ENCODE results near the gene KCNH5.

DNA sequence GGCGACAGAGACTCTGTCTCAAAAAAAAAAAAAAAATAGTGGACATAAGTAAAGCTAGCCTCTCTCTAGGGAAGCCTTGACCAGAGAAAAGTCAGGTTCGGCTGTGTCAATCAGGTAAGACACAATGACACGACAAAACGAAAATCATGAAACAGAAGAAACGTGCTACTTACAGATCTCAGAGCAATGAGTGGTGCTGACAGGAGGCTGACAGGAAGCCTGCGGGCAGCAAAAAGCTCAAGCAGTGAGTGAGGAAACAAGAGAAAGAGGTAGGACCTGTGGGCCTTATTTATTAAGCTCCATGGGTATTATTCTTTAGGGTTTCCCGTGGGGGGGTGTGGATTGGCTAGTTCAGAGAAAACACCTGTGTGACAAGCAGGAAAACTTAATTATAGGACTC lies 363.1 kb downstream of the KCNH5 start:
- TF ChIP-seq, protein P1, sequence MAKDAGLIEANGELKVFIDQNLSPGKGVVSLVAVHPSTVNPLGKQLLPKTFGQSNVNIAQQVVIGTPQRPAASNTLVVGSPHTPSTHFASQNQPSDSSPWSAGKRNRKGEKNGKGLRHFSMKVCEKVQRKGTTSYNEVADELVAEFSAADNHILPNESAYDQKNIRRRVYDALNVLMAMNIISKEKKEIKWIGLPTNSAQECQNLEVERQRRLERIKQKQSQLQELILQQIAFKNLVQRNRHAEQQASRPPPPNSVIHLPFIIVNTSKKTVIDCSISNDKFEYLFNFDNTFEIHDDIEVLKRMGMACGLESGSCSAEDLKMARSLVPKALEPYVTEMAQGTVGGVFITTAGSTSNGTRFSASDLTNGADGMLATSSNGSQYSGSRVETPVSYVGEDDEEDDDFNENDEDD (CRISPR knock-in tag; IDR thresholded peaks at IDR 0.05; ENCODE audit: borderline replicate concordance), result no peak
- TF ChIP-seq KDM4B (CRISPR knock-in tag; IDR thresholded peaks at IDR 0.05) (no peak), JUND (CRISPR knock-in tag; IDR thresholded peaks at IDR 0.05) (no peak), HMG20B (CRISPR knock-in tag; conservative IDR thresholded peaks at IDR 0.05) (no peak), JUN (CRISPR knock-in tag; IDR thresholded peaks at IDR 0.05) (no peak), MAFF (IDR thresholded peaks at IDR 0.05; ENCODE audit: low read depth, low read length) (no peak)
- TF ChIP-seq, protein P2, sequence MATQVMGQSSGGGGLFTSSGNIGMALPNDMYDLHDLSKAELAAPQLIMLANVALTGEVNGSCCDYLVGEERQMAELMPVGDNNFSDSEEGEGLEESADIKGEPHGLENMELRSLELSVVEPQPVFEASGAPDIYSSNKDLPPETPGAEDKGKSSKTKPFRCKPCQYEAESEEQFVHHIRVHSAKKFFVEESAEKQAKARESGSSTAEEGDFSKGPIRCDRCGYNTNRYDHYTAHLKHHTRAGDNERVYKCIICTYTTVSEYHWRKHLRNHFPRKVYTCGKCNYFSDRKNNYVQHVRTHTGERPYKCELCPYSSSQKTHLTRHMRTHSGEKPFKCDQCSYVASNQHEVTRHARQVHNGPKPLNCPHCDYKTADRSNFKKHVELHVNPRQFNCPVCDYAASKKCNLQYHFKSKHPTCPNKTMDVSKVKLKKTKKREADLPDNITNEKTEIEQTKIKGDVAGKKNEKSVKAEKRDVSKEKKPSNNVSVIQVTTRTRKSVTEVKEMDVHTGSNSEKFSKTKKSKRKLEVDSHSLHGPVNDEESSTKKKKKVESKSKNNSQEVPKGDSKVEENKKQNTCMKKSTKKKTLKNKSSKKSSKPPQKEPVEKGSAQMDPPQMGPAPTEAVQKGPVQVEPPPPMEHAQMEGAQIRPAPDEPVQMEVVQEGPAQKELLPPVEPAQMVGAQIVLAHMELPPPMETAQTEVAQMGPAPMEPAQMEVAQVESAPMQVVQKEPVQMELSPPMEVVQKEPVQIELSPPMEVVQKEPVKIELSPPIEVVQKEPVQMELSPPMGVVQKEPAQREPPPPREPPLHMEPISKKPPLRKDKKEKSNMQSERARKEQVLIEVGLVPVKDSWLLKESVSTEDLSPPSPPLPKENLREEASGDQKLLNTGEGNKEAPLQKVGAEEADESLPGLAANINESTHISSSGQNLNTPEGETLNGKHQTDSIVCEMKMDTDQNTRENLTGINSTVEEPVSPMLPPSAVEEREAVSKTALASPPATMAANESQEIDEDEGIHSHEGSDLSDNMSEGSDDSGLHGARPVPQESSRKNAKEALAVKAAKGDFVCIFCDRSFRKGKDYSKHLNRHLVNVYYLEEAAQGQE (IDR thresholded peaks at IDR 0.05; ENCODE audit: borderline replicate concordance in 1 of 2, low read depth in 1 of 2, low read length in 2 of 2), result no peak
